SU-DHL-6 (cell line): ENCODE measurements around the gene LRCH2.

Experiments used
- H2AFZ ChIP-seq: fragments of 200-600 bp; sonication (generic); 2 replicates; pipeline ENCODE4 v1.6.1; 2014; ENCODE audit warnings: low read depth, mild to moderate bottlenecking, moderate library complexity, mixed read lengths, antibody characterized with exemption, low read length; ENCODE audit not compliant: severe bottlenecking
- H3F3A ChIP-seq: fragments of 200-600 bp; shearing (Covaris generic); 2 replicates; pipeline ENCODE4 v1.6.0; 2016; ENCODE audit warnings: antibody characterized with exemption, mild to moderate bottlenecking; ENCODE audit not compliant: insufficient read depth
- H3K27ac ChIP-seq: fragments of 200-600 bp; sonication (generic); 2 replicates; pipeline ENCODE4 v1.5.1; 2016; ENCODE audit warnings: low read depth, mild to moderate bottlenecking, low read length, moderate library complexity, mixed read lengths
- H3K27me3 ChIP-seq: fragments of 200-600 bp; sonication (generic), shearing (Covaris generic); 2 replicates; pipeline ENCODE4 v1.6.0; 2014; ENCODE audit warnings: mild to moderate bottlenecking, low read length
- H3K36me3 ChIP-seq: fragments of 200-600 bp; sonication (generic); 2 replicates; pipeline ENCODE4 v1.6.1; 2014; ENCODE audit warnings: mild to moderate bottlenecking, low read length, mixed read lengths
- H3K4me2 ChIP-seq: fragments of 300-600, 200-600 bp; shearing (Covaris generic), sonication (generic); 2 replicates; pipeline ENCODE4 v1.6.0; 2014; ENCODE audit warnings: low read length, low read depth, mild to moderate bottlenecking; ENCODE audit not compliant: poor library complexity, severe bottlenecking
- H3K4me3 ChIP-seq: fragments of 200-600 bp; sonication (generic); 2 replicates; pipeline ENCODE4 v1.5.1; 2014; ENCODE audit warnings: antibody characterized with exemption, low read length, mild to moderate bottlenecking, mixed read lengths; ENCODE audit not compliant: insufficient read depth, poor library complexity, severe bottlenecking
- H3K79me2 ChIP-seq: fragments of 200-600 bp; sonication (generic); 2 replicates; pipeline ENCODE4 v1.6.1; 2014; ENCODE audit warnings: mild to moderate bottlenecking, low read length, moderate library complexity; ENCODE audit not compliant: insufficient read depth
- H3K9ac ChIP-seq: fragments of 200-600 bp; sonication (generic); 2 replicates; pipeline ENCODE4 v1.7.0; 2014; ENCODE audit warnings: mild to moderate bottlenecking, low read length
- H3K9me2 ChIP-seq: fragments of 200-600 bp; sonication (generic); replicated peaks from 2 replicates; pipeline ENCODE4 v1.6.1; 2014; ENCODE audit warnings: low read length; ENCODE audit not compliant: insufficient read depth
- H3K9me3 ChIP-seq: fragments of 200-600 bp; sonication (generic); 2 replicates; pipeline ENCODE4 v1.6.1; 2014; ENCODE audit warnings: low read length, mixed read lengths; ENCODE audit not compliant: insufficient read depth
- H4K20me1 ChIP-seq: fragments of 200-600 bp; sonication (generic); 2 replicates; pipeline ENCODE4 v1.6.1; 2014; ENCODE audit warnings: low read depth, mild to moderate bottlenecking, antibody characterized with exemption, low read length, moderate library complexity, mixed read lengths
- EZH2phosphoT487 ChIP-seq: fragments of 200-600 bp; sonication (generic), shearing (Covaris generic); conservative IDR thresholded peaks from 2 replicates; pipeline ENCODE4 v1.6.1; 2018; ENCODE audit warnings: mild to moderate bottlenecking, antibody characterized with exemption, low read length, moderate library complexity, mixed read lengths
- TF ChIP-seq, protein P1 (sequence below): fragments of 200-600 bp; sonication (generic); IDR thresholded peaks from one replicate; pipeline ENCODE4 v1.5.1; 2017; ENCODE audit warnings: antibody characterized with exemption, mild to moderate bottlenecking, low read length, moderate library complexity; ENCODE audit not compliant: insufficient read depth, poor library complexity, severe bottlenecking

LRCH2 gene, protein sequence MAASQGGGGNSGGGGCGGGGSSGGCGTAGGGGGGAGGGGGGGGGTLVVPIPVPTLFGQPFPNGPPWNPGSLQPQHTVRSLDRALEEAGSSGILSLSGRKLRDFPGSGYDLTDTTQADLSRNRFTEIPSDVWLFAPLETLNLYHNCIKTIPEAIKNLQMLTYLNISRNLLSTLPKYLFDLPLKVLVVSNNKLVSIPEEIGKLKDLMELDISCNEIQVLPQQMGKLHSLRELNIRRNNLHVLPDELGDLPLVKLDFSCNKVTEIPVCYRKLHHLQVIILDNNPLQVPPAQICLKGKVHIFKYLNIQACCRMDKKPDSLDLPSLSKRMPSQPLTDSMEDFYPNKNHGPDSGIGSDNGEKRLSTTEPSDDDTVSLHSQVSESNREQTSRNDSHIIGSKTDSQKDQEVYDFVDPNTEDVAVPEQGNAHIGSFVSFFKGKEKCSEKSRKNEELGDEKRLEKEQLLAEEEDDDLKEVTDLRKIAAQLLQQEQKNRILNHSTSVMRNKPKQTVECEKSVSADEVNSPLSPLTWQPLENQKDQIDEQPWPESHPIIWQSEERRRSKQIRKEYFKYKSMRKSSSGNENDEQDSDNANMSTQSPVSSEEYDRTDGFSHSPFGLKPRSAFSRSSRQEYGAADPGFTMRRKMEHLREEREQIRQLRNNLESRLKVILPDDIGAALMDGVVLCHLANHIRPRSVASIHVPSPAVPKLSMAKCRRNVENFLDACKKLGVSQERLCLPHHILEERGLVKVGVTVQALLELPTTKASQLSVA

DNA sequence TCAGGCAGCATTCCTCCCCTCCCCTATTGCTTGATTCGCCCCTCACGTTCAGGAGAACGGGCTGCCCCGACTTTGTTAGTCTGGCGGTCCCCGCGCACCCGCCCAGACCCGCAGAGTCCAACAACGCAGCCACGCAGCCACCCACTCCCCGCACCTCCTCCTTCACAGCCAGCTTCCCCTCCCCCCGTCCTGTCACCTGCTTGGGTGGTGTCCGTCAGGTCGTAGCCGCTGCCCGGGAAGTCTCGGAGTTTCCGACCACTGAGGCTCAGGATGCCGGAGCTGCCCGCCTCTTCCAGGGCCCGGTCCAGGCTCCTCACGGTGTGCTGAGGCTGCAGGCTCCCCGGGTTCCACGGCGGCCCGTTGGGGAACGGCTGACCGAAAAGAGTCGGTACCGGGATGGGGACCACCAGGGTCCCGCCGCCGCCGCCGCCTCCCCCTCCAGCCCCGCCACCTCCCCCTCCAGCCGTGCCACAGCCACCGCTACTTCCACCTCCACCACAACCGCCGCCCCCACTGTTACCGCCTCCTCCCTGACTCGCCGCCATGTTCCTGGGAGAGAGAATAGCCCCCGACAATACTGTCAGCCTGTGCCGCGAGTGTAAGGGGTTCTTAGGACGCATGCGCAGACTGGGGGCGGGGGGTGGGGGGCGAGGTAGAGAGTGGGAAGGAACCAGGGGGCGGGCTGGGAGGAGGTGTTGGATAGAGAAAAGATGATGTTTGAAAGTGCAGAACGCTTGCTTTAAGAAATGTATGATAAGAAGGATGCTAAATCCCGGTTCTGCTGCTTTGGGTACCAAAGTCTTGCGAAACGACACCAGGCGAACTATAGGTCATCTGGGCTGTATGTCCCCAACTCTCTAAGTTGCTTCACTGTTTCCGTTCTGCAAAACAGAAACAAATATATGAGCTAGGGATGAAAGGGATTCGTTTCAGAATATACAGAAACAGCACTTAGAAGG, at the start of gene LRCH2:
LRCH2 (minus strand) TSS at position 600 of the 959 bp plus-strand sequence; CDS start at position 545, 55 bp downstream.
- no peak within 1 kb of the TSS for H3K9ac ChIP-seq
- H3K4me2 ChIP-seq, result no peak within 1 kb of the TSS
- no peak within 1 kb of the TSS for H3K27ac ChIP-seq

DNA sequence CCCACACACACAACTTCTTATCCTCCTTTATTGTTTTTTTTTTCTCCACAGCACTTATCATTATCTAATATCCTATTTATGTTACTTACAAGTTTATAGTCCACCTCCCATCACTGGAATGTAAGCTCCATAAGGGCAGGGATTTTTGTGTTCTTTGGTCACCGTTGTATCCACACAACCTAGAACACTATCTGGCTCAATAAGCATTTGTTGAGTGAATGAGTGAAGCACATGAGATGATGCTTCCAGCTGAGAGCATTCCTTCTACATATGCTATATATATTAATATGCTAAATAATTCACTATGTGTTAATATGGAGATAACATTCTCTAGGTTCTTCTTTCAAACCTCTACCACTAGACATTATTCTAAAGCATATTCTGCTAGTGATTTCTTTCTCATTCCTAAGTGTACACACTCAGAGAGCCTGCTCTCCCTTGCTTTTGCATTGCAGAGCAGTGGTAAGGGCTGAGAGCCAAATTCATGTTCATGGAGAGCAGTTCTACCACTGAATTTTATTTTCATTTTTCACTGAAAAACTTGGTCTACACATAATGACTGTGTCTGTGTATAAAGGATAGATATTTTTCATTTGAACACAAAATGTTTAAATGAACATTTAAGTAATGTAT, 35.3 kb upstream of the LRCH2 start:
- TF ChIP-seq, protein P1, sequence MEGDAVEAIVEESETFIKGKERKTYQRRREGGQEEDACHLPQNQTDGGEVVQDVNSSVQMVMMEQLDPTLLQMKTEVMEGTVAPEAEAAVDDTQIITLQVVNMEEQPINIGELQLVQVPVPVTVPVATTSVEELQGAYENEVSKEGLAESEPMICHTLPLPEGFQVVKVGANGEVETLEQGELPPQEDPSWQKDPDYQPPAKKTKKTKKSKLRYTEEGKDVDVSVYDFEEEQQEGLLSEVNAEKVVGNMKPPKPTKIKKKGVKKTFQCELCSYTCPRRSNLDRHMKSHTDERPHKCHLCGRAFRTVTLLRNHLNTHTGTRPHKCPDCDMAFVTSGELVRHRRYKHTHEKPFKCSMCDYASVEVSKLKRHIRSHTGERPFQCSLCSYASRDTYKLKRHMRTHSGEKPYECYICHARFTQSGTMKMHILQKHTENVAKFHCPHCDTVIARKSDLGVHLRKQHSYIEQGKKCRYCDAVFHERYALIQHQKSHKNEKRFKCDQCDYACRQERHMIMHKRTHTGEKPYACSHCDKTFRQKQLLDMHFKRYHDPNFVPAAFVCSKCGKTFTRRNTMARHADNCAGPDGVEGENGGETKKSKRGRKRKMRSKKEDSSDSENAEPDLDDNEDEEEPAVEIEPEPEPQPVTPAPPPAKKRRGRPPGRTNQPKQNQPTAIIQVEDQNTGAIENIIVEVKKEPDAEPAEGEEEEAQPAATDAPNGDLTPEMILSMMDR, result no peak
- no peaks in the 10 kb centered on the region for H3F3A ChIP-seq
- no peak overlapping the region for H3K27ac ChIP-seq
- no peaks in the 10 kb centered on the region for H4K20me1 ChIP-seq
- H3K9me3 ChIP-seq, result no peaks in the 10 kb centered on the region
- H3K9me2 ChIP-seq, result no peaks in the 10 kb centered on the region
- no peak overlapping the region for H3K4me2 ChIP-seq
- no peak overlapping the region for H3K9ac ChIP-seq
- H2AFZ ChIP-seq, result no peak overlapping the region
- H3K27me3 ChIP-seq, result no peaks in the 10 kb centered on the region
- H3K36me3 ChIP-seq, result no peaks in the 10 kb centered on the region
- no peak overlapping the region for H3K4me3 ChIP-seq
- no peaks in the 10 kb centered on the region for H3K79me2 ChIP-seq

More for the DNA sequence above, at the start of gene LRCH2:
- Histone ChIP-seq H3K27me3 (no peaks in the 10 kb centered on the region), H3F3A (no peaks in the 10 kb centered on the region), H4K20me1 (no peaks in the 10 kb centered on the region), H3K79me2 (no peaks in the 10 kb centered on the region), H2AFZ (no peak within 1 kb of the TSS), H3K36me3 (no peaks in the 10 kb centered on the region), H3K9me2 (no peaks in the 10 kb centered on the region), H3K4me3 (no peak within 1 kb of the TSS), H3K9me3 (no peaks in the 10 kb centered on the region)
- TF ChIP-seq, protein P1, result no peak
- TF ChIP-seq EZH2phosphoT487, result no peak

DNA sequence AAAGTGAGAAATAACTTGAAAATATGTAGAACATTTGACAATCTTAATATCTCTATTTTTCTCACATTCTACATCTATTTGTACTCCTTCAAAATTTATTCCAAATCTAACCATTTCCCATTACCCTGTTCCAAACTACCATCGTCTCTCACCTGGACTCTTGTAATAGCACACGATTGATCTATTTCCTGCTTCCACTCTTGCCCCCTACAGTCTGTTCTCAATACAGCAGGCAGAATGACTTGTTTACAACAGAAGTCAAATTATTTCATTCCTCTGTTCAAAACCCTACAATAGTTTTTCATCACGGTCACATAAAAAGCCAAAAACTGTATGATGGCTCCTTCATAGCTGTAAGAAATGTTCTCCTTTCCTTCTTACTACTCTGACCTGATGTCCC, 34.5 kb upstream of the LRCH2 start:
- Histone ChIP-seq H3K9ac (no peak overlapping the region), H3K79me2 (no peaks in the 10 kb centered on the region), H3K4me2 (no peak overlapping the region), H3K9me2 (no peaks in the 10 kb centered on the region), H3F3A (no peaks in the 10 kb centered on the region), H3K36me3 (no peaks in the 10 kb centered on the region), H4K20me1 (no peaks in the 10 kb centered on the region), H3K9me3 (no peaks in the 10 kb centered on the region), H3K27me3 (no peaks in the 10 kb centered on the region), H2AFZ (no peak overlapping the region), H3K4me3 (no peak overlapping the region), H3K27ac (no peak overlapping the region)
- TF ChIP-seq, protein P1, result no peak
- TF ChIP-seq EZH2phosphoT487, result no peak
